Heart left ventricle (tissue), 16 donors: ENCODE data around the gene DIDO1. TPM values are rescaled to one million over a fixed set of nuclear protein-coding genes. Genes with fewer than 3 reads are reported as not detected.

Source experiments
- ATAC-seq, 4 donors: fragments of 200-7000 bp; cut with Tn5 transposase; one replicate each; pipeline ENCODE4 v1.9.1; 2020 to 2022; ENCODE audit warnings: moderate library complexity in 4 of 4, mild to moderate bottlenecking in 3 of 4, moderate number of reproducible peaks in 1 of 4
- DNase-seq, 5 donors: peaks; one replicate each; pipeline ENCODE4 v3.0.0-alpha.2; 2020
- H3K27ac ChIP-seq, 12 donors: fragments of 200-600 bp; sonication (generic) in 4 of 12; one replicate each; pipeline versions ENCODE4 v1.5.0 to v1.8.0; 2016 to 2022; ENCODE audit warnings: mild to moderate bottlenecking in 2 of 12
- H3K27me3 ChIP-seq, 9 donors: fragments of 200-600 bp; sonication (generic) in 2 of 9; one replicate each; pipeline versions ENCODE4 v1.5.1 to v1.8.0; 2016 to 2022; ENCODE audit warnings: mild to moderate bottlenecking in 3 of 9
- H3K36me3 ChIP-seq, 9 donors: fragments of 200-600 bp; sonication (generic) in 2 of 9; one replicate each; pipeline versions ENCODE4 v1.5.0 to v1.8.0; 2018 to 2022; ENCODE audit warnings: mild to moderate bottlenecking in 2 of 9
- H3K4me1 ChIP-seq, 12 donors: fragments of 200-600 bp; sonication (generic) in 4 of 12; one replicate each; pipeline versions ENCODE4 v1.5.0 to v1.8.0; 2016 to 2022; ENCODE audit warnings: mild to moderate bottlenecking in 3 of 12
- H3K4me3 ChIP-seq, 12 donors: fragments of 200-600 bp; sonication (generic) in 4 of 12; one replicate each; pipeline versions ENCODE4 v1.5.0 to v1.8.0; 2017 to 2022; ENCODE audit warnings: mild to moderate bottlenecking in 9 of 12, moderate library complexity in 4 of 12
- H3K9me3 ChIP-seq, 12 donors: fragments of 200-600 bp; sonication (generic) in 4 of 12; one replicate each; pipeline versions ENCODE4 v1.5.0 to v1.8.0; 2016 to 2022; ENCODE audit warnings: mild to moderate bottlenecking in 1 of 12
- CTCF ChIP-seq, 12 donors: fragments of 200-600 bp; sonication (generic) in 4 of 12; IDR thresholded peaks; one replicate each; pipeline versions ENCODE4 v1.5.0 to v1.8.0; 2018 to 2022; ENCODE audit warnings: antibody characterized with exemption in 12 of 12, mild to moderate bottlenecking in 5 of 12
- POLR2A ChIP-seq, 2 donors: fragments of 450-650 bp; IDR thresholded peaks; one replicate each; pipeline ENCODE4 v1.6.1; 2017; ENCODE audit warnings: antibody characterized with exemption in 2 of 2, mild to moderate bottlenecking in 2 of 2, moderate library complexity in 2 of 2
- WGBS, 4 donors: extraction: QIAGEN DNeasy Blood & Tissue Kit in 2 of 4; methylation state at CpG; one replicate each; pipeline versions ENCODE4 v1.1.5 to v1.1.7; 2013 to 2018; 5-methylcytosine and 5-hydroxymethylcytosine counted together
- intact Hi-C, 10 donors: fragments of 100-400 bp; cut with DNase I; formaldehyde crosslinking; loops; one replicate each; pipeline versions ENCODE4 v1.11.1 to v1.14.2; 2022
- polyA plus RNA-seq, 2 donors: library from polyadenylated mRNA; stranded (reverse); fragments of 200-250 nt; gene quantifications; one replicate each; pipeline ENCODE4 v1.2.3, GENCODE V29; 2013
- total RNA-seq, 9 donors: library from RNA; depleted of rRNA in 2 of 9; stranded (reverse); fragments of >200 nt in 2 of 9; fragmentation: NEBNext Ultra II Directional in 3 of 9; extraction: Animal tissue kit (Norgen Biotek cat#: 25700) in 3 of 9; gene quantifications; one replicate each; pipeline versions ENCODE4 v1.1.0 to v1.2.4, GENCODE V29; 2016 to 2023
- donor health status: ischemic (EF 13 %, LVEDD 7.1; RV severe dilation, severe dysfunction).
- donor health status: healthy with polysubstance abuse.
- donor health status: DM: no; HTN: yes; CAD: no.
- donor health status: DM: no; HTN: no; CAD: no.
- donor health status: ischemic (EF 25% LVEDD 6.9; RV normal size, moderate dysfunction).
- donor health status: ischemic (EF 25% LVEDD 5.7; RV mildly dilated, moderate dysfunction).
- donor health status: healthy.
- donor health status: DM: yes; HTN: yes; CAD: no.
- donor health status: ischemic (EF 35%, LVEDD 5.7; RV mildly dilated, moderate dysfunction).
- donor health status: nonischemic (EF 11% LVEDD 7.7; RV severe dilation, severe dysfunction).
- donor health status: DM: yes; HTN: yes; CAD: no.
- donor health status: PGD.
- donor health status: ischemic (EF 29% LVEDD 5.4; RV normal size, mild dysfunction).
- donor health status: nonischemic (EF 23%, LVEDD 6.1; RV moderate dilation, normal function).

The DIDO1 gene
- total and polyA plus RNA-seq, 11 donors = 16.5 to 46.2 (median 38.4) TPM

DNA sequence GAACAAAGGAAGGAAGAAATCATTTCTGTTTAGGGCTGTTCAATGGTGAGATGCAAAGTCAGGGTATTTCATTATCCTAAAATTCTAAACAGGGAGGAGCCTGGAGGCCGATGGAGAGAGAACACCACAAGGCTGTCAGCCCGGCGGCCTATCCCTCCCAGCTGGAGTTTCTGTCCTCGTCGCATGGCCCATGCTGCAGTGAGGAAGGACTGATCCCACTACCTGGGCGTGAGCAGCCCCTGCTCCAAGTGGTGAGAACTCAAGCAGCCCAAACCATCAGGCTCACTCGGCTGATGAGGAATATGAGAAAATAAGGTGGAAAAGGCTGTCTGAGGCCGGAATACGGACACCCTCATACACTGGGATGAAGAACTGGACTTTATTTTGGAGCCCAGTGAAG lies 30.8 kb downstream of the DIDO1 start:
- Histone ChIP-seq H3K4me3 (no peak overlapping the region), H3K4me1 (peaks cover 6 to 22% (median 14%) of the 10 kb centered on the region in 12 donors), H3K9me3 (no peaks in the 10 kb centered on the region), H3K27ac (no peak overlapping the region), H3K36me3 (peaks cover under 1 to 70% (median 60%) of the 10 kb centered on the region in 9 donors), H3K27me3 (no peaks in the 10 kb centered on the region)
- TF ChIP-seq CTCF (IDR thresholded peaks at IDR 0.05) (no peak), POLR2A (IDR thresholded peaks at IDR 0.05) (no peak)
- 90 to 93% (median 91%) methylated on average over 9 of the region's 9 CpGs for WGBS, 4 donors
- ATAC-seq = no peak
- DNase-seq = no peak
- intact Hi-C loops = loop anchor here in 2 of 10 donors (5.0 kb wide), 2 partner anchors 112 to 117 kb away; partner anchors contain the start of gene BHLHE23 (in 1 of the 2)

GRCh38 chr20:62894261-62894660 lies 32.0 kb downstream of the DIDO1 start:
- H3K27ac ChIP-seq = no peak overlapping the region
- no peak for ATAC-seq
- DNase-seq = no peak
- TF ChIP-seq CTCF (IDR thresholded peaks at IDR 0.05) (no peak), POLR2A (IDR thresholded peaks at IDR 0.05) (no peak)
- no peak overlapping the region for H3K4me3 ChIP-seq
- H3K4me1 ChIP-seq = peaks cover 0 to 9% (median 2%) of the 10 kb centered on the region in 12 donors
- no peaks in the 10 kb centered on the region for H3K9me3 ChIP-seq
- intact Hi-C loops = no loop called here
- peaks cover 6 to 83% (median 73%) of the 10 kb centered on the region in 9 donors for H3K36me3 ChIP-seq
- WGBS, 4 donors = 90 to 92% (median 91%) methylated on average over 14 of the region's 14 CpGs
- no peaks in the 10 kb centered on the region for H3K27me3 ChIP-seq

GRCh38 chr20:62893700-62894099 lies 32.6 kb downstream of the DIDO1 start:
- WGBS, 4 donors = 90 to 95% (median 94%) methylated on average over 6 to 14 of the region's 14 CpGs
- no peaks in the 10 kb centered on the region for H3K27me3 ChIP-seq
- peaks cover 10 to 89% (median 78%) of the 10 kb centered on the region in 9 donors for H3K36me3 ChIP-seq
- peaks cover 0 to 4% (median 0%) of the 10 kb centered on the region in 12 donors for H3K4me1 ChIP-seq
- DNase-seq (no peak), ATAC-seq (no peak)
- no peak overlapping the region for H3K4me3 ChIP-seq
- no peaks in the 10 kb centered on the region for H3K9me3 ChIP-seq
- intact Hi-C loops = no loop called here
- no peak overlapping the region for H3K27ac ChIP-seq
- no peak for TF ChIP-seq POLR2A (IDR thresholded peaks at IDR 0.05)
- no peak for TF ChIP-seq CTCF (IDR thresholded peaks at IDR 0.05)

DNA sequence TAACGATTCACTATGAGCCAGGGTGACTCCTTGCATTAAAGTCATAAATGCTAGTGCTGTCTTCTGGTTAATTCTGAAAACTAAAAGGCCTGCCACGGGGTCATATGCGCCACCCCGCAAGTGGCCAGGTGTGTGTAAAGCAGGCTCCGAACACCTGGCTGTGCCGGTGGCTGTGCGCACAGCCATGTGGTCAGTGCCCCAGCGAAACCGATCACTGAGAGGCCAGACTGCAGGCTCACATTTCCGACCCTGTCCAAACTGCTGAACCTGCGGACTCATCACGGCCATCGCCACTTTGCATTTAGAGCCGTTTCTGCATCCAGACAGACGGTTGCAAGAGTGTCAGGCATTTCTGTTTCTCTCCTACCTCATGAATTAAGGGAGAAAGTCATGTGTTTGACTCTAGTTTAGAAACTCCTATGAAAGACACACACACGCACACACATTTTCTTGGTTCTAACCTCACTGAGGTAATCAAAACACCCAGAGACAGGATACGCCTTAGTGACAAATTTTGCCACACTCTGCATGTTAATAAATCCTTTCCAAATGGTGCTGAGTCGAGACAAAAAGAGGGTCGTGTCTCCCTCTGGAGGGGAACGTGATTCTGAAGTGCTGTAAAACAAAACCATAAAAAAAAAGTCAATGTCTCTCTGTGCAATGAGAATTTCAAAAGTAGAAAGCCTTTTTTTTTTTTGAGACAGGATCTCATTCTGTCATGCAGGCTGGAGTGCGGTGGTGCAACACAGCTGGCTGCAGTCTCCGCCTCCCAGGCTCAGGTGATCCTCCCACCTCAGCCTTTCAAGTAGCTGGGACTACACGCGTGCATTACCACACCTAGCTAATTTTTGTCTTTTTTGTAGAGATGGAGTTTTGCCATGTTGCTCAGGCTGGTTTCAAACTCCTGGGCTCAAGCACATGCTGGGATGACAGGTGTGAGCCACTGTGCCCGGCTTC lies 33.7 kb downstream of the DIDO1 start:
- no peak overlapping the region for H3K27ac ChIP-seq
- intact Hi-C loops = no loop called here
- H3K9me3 ChIP-seq = no peaks in the 10 kb centered on the region
- H3K4me1 ChIP-seq = peaks cover 0 to 3% (median 0%) of the 10 kb centered on the region in 12 donors
- no peak overlapping the region for H3K4me3 ChIP-seq
- no peaks in the 10 kb centered on the region for H3K27me3 ChIP-seq
- H3K36me3 ChIP-seq = peaks cover 10 to 99% (median 89%) of the 10 kb centered on the region in 9 donors
- WGBS, 4 donors = 91 to 95% (median 93%) methylated on average over 25 of the region's 25 CpGs
- no peak for DNase-seq
- no peak for TF ChIP-seq CTCF (IDR thresholded peaks at IDR 0.05)
- TF ChIP-seq POLR2A (IDR thresholded peaks at IDR 0.05) = no peak
- no peak for ATAC-seq
